Astrocyte (in vitro differentiated cells and primary cell): Measurements from ENCODE around the gene HEXIM2.

Experiments used
- EZH2 ChIP-seq: IDR thresholded peaks from 2 replicates; pipeline ENCODE4 v1.6.1; 2012; ENCODE audit warnings: mild to moderate bottlenecking, low read length, inconsistent platforms; ENCODE audit not compliant: insufficient read depth
- TF ChIP-seq, protein P1 (sequence below): IDR thresholded peaks from 2 replicates; pipeline ENCODE4 v1.5.1; 2011; ENCODE audit warnings: low read depth, mild to moderate bottlenecking, inconsistent platforms, low read length, moderate library complexity; ENCODE audit not compliant: insufficient read depth

DNA sequence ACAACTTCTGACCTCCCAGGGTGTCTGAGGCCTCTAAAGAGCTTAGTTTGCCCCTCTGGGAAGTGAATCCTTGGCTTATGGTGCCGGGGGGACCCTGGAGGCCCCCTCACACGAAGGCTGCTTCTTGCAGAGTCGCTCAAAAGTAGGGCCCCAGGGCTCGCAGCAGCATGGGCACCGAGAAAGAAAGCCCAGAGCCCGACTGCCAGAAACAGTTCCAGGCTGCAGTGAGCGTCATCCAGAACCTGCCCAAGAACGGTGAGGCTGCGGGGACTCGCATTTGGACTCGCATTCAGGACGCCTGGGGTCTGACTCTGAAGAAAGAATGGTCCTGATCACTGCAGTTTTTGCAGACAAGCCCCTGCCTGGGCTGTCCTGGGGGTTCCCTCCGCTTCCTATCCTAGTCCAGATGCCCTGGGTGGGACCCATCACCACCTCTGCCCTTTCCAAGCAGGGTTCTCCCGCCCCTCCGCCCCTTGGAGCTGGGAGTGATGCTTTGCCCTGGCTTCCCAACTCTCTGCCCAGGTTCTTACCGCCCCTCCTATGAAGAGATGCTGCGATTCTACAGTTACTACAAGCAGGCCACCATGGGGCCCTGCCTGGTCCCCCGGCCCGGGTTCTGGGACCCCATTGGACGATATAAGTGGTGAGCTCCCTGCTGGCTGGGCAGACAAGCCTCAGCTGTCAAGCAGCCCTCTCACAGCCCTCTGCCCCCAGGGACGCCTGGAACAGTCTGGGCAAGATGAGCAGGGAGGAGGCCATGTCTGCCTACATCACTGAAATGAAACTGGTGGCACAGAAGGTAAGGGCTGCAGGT is 25.5 kb upstream of the HEXIM2 start:
- TF ChIP-seq, protein P1, sequence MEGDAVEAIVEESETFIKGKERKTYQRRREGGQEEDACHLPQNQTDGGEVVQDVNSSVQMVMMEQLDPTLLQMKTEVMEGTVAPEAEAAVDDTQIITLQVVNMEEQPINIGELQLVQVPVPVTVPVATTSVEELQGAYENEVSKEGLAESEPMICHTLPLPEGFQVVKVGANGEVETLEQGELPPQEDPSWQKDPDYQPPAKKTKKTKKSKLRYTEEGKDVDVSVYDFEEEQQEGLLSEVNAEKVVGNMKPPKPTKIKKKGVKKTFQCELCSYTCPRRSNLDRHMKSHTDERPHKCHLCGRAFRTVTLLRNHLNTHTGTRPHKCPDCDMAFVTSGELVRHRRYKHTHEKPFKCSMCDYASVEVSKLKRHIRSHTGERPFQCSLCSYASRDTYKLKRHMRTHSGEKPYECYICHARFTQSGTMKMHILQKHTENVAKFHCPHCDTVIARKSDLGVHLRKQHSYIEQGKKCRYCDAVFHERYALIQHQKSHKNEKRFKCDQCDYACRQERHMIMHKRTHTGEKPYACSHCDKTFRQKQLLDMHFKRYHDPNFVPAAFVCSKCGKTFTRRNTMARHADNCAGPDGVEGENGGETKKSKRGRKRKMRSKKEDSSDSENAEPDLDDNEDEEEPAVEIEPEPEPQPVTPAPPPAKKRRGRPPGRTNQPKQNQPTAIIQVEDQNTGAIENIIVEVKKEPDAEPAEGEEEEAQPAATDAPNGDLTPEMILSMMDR: no peak
- no peak for TF ChIP-seq EZH2
